GM12891 (cell line): ENCODE data around the gene FFAR2.

ENCODE experiments used
- POLR2A ChIP-seq: IDR thresholded peaks from 2 replicates; pipeline ENCODE4 v1.6.1; 2011; ENCODE audit warnings: low read depth, low read length, control low read depth
- POLR2AphosphoS5 ChIP-seq: IDR thresholded peaks from 2 replicates; pipeline ENCODE4 v1.6.1; 2011; ENCODE audit warnings: low read depth, low read length, control low read depth
- TAF1 ChIP-seq: IDR thresholded peaks from 2 replicates; pipeline ENCODE4 v1.6.1; 2011; ENCODE audit warnings: low read depth, low read length, control low read depth

GRCh38 chr19:35425682-35426081 lies 22.4 kb upstream of the FFAR2 start:
- TF ChIP-seq POLR2A: no peak
- no peak for TF ChIP-seq POLR2AphosphoS5
- TF ChIP-seq TAF1: no peak
